Stimulated activated naive CD8-positive, alpha-beta T cell treated with anti-CD3 and anti-CD28 coated beads, Interleukin-15, Interleukin-2, amounts not matched to agents 100 ng/mL and 50 ng/mL, for 24 hours (primary cell): Measurements from ENCODE around the gene MAP2K5.

Experiments used
- H3K27ac Mint-ChIP-seq: one replicate; pipeline ENCODE4 v1.8.0; 2021; ENCODE audit warnings: mild to moderate bottlenecking, mixed read lengths
- H3K27me3 Mint-ChIP-seq: one replicate; pipeline ENCODE4 v1.8.0; 2021; ENCODE audit warnings: mixed read lengths
- H3K36me3 Mint-ChIP-seq: one replicate; pipeline ENCODE4 v1.8.0; 2021; ENCODE audit warnings: low read depth, mixed read lengths
- H3K4me1 Mint-ChIP-seq: one replicate; pipeline ENCODE4 v1.8.0; 2021; ENCODE audit warnings: low read depth, mixed read lengths
- H3K4me3 Mint-ChIP-seq: one replicate; pipeline ENCODE4 v1.8.0; 2021; ENCODE audit warnings: mild to moderate bottlenecking, mixed read lengths
- H3K9me3 Mint-ChIP-seq: one replicate; pipeline ENCODE4 v1.8.0; 2021; ENCODE audit warnings: mixed read lengths

The MAP2K5 gene

DNA sequence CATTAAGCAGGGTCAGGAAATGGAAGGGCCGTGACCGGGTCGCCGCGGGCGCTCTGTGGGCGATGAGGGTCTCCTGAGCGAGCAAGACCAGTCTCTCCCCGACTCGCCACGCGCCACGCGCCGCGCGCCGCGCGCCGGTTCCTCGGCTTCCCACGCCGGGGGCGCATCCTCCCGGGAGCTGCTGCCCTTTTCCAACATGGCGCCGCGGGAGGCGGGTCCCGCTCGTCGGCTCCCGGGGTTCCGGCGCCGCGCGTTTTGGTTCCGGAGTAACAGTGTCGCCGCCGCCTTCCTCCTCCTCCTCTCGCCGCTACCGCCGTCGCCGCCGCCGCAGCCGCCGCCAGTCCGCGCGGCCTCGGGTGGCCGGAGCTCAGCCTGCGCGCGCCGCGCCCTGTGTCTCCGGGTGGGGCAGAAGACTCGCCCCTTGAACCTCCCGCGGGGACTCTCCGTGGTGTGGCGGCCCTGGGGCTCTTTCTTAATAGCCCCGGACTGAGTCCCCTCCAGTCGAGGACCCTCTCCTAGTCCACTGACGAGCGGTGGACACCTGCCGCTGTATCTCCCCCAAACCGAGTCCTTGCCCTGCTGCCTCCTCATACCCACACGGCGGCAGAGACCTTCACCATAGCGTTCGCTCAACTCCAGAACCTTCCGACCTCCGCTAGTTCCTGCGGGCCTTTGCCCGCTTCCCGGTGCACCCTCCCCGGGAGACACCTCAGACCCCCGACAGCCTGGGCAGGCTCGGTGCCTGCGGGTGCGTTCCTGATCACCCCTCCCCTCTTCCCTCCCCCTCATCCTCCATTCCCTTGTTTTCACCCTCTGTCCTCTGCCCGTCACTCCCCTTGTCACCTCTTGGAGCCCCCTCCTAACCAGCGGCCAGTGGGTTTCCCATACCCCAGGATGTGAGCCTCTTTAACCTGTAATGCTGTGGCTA is at the start of gene MAP2K5:
TSS of gene MAP2K5 (plus strand) at position 284 of the 928 bp plus-strand sequence. CDS start at position 917, 633 bp downstream.
- peak within 1 kb of the TSS; percentile 99 for H3K4me3 Mint-ChIP-seq
- H3K36me3 Mint-ChIP-seq = peaks cover 6% of the 10 kb centered on the region
- H3K27me3 Mint-ChIP-seq = no peaks in the 10 kb centered on the region
- H3K9me3 Mint-ChIP-seq = no peaks in the 10 kb centered on the region
- H3K4me1 Mint-ChIP-seq = peaks cover 48% of the 10 kb centered on the region
- peak within 1 kb of the TSS; percentile 95 for H3K27ac Mint-ChIP-seq

DNA sequence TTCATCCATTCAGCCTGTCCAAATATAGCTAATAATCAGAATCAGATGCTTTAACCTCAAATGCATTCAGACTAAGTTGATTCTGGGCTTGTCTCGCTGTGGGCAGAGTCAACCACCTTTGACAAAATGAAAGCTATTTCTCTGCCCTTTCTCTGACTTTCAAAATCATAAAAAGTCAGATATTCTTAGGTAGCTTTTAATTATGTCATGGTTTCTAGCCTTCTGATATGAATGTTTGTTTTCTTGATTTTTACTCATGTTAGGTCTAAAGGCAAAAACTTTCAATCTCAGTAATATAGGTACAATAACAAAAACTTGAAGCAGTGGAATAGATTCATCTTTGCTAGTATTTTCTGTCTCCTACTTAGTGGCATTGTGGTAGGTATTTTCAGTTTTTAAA is 46.9 kb upstream of the MAP2K5 start:
- H3K4me1 Mint-ChIP-seq = no peaks in the 10 kb centered on the region
- H3K4me3 Mint-ChIP-seq = no peak overlapping the region
- H3K36me3 Mint-ChIP-seq = no peaks in the 10 kb centered on the region
- no peaks in the 10 kb centered on the region for H3K9me3 Mint-ChIP-seq
- no peak overlapping the region for H3K27ac Mint-ChIP-seq
- no peaks in the 10 kb centered on the region for H3K27me3 Mint-ChIP-seq

DNA sequence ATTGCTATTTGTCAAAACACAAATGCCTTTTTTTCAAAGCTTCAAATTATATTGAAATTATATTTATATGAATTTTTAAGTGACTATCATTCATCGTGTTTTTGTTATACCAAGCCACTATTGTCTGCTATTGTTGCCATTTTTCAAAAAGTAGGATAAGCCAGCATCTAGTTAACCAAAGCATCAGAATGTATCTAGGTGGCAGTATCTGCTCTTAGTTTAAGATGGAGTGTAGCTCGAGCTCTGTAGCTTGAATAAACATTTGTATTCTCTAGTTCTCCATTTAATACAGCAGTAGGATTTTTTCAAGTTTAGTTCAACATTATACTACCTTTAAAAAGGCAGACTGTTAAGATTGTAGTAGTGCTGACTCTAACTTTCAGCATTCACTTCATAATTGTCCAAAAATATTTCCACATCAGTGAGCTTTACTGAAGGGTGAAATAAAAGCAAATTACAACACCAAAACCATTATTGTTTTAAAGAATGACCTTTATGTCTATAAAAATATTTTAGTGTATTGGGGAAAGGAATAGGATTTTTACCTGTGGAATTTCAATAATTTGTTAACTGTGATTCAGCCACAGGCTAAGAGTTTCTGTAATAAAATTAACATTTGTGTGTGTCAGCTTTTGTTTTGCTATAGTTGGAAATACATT is 41.2 kb upstream of the MAP2K5 start:
- Mint-ChIP-seq H3K36me3 (no peaks in the 10 kb centered on the region), H3K27me3 (no peaks in the 10 kb centered on the region), H3K4me3 (no peak overlapping the region), H3K27ac (no peak overlapping the region), H3K9me3 (no peaks in the 10 kb centered on the region), H3K4me1 (peaks cover 6% of the 10 kb centered on the region)

DNA sequence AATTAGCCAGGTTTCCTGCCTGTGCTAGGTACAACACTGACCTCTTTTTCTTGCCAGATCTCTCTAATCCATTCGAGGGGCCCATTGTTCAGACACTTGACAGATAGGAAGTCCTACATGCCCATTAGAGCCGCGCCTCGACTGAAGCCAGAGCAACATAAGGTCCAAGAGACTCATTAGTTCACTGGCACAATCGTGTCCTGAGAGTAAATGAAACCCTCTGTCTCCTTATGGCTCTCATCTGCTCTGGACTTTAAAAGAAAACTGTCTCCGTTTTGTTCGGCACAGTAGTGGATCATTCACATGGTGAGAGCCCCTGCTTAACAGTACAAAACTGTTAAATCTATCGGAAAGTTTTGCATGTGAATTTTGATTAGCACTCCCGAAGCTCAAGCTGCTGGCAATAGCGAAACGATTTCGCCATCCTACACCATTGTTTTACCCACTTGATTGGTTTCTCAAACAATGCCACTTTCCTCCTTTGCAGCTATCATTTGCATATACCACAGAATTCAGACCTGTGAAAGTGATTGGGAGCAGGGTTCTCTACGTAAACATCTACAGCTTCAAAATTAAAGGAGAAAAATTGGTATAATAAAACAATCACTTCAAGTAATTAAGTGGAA is 40.6 kb upstream of the MAP2K5 start:
- H3K36me3 Mint-ChIP-seq = no peaks in the 10 kb centered on the region
- no peak overlapping the region for H3K4me3 Mint-ChIP-seq
- no peak overlapping the region for H3K27ac Mint-ChIP-seq
- H3K9me3 Mint-ChIP-seq = no peaks in the 10 kb centered on the region
- no peaks in the 10 kb centered on the region for H3K27me3 Mint-ChIP-seq
- peaks cover 6% of the 10 kb centered on the region for H3K4me1 Mint-ChIP-seq

DNA sequence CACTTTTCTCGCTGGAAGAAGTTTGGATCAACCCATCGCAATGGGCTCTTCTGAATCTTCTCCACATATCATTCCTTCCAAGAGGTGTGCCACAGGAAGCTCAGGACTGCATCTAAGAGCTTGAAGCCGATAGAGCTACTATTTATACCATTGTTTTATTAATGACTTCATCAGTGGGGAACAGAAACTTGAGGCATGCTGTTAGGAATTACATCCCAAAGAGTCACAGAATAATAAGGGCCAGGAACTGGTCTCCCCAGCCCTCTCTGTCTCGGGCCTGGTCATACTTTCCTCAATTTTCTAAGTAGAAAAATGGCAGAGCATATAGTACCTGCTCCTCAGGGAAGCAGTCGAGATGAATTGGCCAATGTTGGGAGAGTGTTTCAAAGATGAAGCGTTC is 38.4 kb upstream of the MAP2K5 start:
- no peaks in the 10 kb centered on the region for H3K9me3 Mint-ChIP-seq
- no peak overlapping the region for H3K27ac Mint-ChIP-seq
- peaks cover 6% of the 10 kb centered on the region for H3K4me1 Mint-ChIP-seq
- peaks cover 5% of the 10 kb centered on the region for H3K36me3 Mint-ChIP-seq
- no peak overlapping the region for H3K4me3 Mint-ChIP-seq
- no peaks in the 10 kb centered on the region for H3K27me3 Mint-ChIP-seq

DNA sequence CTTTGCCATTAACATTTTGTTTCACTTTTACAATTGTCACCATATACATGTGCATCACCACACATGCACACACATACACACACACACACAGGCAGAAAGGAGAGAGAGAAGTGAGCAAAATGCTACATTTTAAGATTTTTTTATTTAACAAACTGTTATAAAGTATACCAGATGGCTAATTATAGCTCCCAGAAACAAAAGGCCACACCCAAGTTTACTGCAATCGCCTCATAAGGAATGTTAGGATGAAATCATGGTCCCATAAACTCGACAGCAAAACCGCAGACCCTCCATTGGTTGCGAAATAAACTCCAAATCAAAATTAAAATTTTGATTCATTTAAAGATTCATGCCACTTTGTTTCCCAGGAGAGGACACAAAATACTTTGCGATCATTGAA is 37.7 kb upstream of the MAP2K5 start:
- no peaks in the 10 kb centered on the region for H3K9me3 Mint-ChIP-seq
- H3K36me3 Mint-ChIP-seq = peaks cover 5% of the 10 kb centered on the region
- H3K4me1 Mint-ChIP-seq = peaks cover 6% of the 10 kb centered on the region
- H3K27ac Mint-ChIP-seq = no peak overlapping the region
- no peaks in the 10 kb centered on the region for H3K27me3 Mint-ChIP-seq
- H3K4me3 Mint-ChIP-seq = no peak overlapping the region

DNA sequence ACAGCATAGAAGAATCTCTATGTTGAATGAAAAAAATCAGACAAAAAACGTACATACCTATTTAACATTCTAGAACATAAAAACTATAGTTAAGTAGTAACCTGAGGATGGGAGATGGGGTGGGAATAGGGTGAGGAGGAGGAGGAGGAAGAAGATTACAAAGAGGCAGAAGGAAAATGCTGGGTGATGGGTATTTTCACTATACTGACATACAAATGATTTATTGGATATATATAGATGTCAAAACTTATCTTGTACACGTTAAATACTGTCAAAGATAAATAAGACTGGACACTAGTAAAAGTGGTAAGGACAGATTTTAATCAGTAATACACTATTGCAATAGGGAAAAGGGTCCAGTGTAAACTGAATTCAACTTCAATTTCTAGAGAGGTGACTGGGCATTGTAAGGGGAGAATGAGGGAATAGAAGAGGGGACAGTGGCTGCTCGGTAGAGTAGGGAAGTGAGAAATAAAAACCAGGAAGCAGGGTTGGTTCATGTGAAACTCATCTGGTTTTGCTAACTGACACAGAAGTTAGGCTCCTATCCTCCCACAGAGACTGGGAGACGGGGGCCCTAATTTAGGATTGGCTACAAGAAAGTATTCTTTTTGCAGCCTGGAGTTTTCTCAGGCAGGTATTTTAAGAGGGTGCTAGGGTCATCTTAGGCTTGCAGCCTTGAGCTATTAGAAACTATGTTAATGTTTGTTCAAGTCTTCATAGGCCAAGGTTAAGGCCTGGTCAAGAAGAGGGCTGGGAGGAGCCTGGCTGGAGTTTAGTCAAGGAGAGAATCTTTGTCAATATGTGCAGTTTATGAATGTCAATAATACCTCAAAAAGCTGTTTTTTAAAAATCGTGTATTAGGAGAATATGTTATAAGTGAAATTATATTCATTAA is 36.6 kb upstream of the MAP2K5 start:
- Mint-ChIP-seq H3K27ac (no peak overlapping the region), H3K4me3 (no peak overlapping the region), H3K4me1 (peaks cover 6% of the 10 kb centered on the region), H3K9me3 (no peaks in the 10 kb centered on the region), H3K27me3 (no peaks in the 10 kb centered on the region), H3K36me3 (peaks cover 11% of the 10 kb centered on the region)

DNA sequence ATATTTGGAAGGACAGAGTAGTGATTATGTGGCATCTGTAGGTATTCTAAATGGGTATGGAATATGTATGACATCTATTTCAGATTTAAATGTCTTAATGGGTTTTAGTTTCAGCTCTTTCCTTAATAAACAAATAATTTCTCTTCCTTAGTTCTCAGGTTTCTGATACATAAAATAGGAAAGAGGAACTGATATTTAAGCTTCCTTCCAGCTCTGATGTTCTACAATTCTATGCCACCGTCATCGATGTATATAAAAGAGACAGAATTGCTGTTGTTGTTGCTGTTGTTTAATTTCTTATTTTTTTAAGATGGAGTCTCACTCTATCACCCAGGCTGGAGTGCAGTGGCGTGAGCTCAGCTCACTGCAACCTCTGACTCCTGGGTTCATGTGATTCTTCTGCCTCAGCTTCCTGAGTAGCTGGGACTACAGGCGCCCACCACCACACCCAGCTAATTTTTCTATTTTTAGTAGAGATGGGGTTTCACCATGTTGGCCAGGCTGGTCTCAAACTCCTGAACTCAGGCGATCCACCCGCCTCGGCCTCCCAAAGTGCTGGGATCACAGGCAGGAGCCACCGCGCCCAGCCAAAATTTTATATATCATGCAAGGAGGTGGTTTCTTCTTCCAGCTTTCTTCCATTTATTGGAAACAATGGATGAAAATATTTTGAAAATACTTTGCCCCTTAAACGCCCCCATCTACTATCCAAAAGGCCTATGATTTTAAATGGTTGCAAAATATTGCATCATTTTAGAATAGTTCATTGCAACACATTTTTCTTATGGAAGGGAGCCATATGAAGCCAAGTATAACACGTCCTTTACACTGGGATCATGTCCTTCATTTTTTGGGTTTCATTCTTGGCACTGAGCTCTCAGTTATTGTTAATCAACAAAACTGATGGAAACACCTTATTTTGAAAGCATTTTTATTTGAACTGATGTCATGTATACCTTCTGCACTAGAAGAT is 35.4 kb upstream of the MAP2K5 start:
- H3K27me3 Mint-ChIP-seq = no peaks in the 10 kb centered on the region
- H3K9me3 Mint-ChIP-seq = no peaks in the 10 kb centered on the region
- H3K4me3 Mint-ChIP-seq = no peak overlapping the region
- no peak overlapping the region for H3K27ac Mint-ChIP-seq
- peaks cover 15% of the 10 kb centered on the region for H3K36me3 Mint-ChIP-seq
- H3K4me1 Mint-ChIP-seq = peaks cover 10% of the 10 kb centered on the region

DNA sequence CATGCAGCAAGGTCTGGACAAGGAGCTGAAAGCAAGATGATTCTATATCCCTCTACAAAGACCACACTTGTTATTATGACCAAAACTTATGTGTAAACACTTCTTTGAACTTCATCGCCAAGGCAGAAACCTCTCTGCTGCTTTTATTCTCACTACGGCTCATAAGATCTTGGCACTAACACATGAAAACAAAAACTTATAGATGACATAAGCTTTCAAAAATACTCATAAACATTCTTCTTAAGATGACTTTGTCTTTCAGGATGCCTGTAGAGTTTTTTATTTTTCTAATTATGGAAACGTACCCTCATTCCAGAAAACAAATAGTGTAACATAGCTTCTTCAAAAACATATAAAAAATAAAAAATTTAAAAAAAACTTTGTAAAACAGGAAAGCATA is 34.1 kb upstream of the MAP2K5 start:
- Mint-ChIP-seq H3K4me1 (peaks cover 10% of the 10 kb centered on the region), H3K27me3 (no peaks in the 10 kb centered on the region), H3K4me3 (no peak overlapping the region), H3K27ac (no peak overlapping the region), H3K36me3 (peaks cover 27% of the 10 kb centered on the region), H3K9me3 (no peaks in the 10 kb centered on the region)

DNA sequence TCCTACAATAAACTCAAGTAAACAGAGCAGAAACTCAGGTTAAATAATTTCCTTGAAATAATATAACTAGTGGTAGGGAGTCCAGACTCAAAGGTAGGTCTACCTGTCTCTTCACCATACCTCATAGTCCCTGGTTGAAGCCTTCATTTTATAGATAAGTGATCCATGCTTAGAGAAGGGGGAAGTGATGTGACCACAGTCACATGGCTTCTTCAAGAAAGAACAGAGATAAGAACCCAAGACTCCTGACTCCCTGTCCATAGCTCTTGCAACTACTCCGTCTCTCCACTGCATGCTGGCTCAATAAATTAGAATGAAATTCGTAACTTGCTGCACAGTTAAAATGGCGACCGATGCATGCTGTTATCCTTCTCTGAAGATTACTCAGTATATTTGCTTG is 32.6 kb upstream of the MAP2K5 start:
- no peaks in the 10 kb centered on the region for H3K9me3 Mint-ChIP-seq
- H3K4me1 Mint-ChIP-seq = peaks cover 10% of the 10 kb centered on the region

DNA sequence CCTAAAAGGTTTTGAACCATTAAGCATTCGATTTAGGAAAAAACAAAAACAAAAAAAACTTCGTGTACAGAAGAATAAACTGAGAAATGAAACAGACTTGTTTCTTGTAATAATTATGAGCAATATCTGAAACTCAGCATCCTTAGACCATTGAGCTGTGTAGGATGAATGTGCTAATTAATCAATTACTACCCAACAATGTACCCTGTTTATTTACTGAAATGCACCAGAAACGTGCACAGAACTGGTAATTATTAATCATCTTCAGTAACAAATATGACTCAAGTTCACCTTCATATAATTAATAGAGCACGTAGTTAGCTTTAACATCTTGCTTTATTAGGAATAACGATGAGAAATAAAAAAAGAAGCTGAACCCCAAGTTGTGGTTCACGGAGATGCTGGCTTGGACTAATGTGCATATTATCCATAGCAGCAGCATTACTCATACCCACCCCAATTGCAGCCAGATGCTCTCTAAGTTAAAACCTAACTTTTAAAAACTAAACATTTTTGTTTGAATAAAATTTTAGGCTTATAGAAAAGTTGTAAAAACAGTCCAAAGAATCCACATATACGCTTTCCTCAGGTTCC is 31.8 kb upstream of the MAP2K5 start:
- Mint-ChIP-seq H3K27me3 (no peaks in the 10 kb centered on the region), H3K4me1 (peaks cover 10% of the 10 kb centered on the region), H3K9me3 (no peaks in the 10 kb centered on the region), H3K4me3 (no peak overlapping the region), H3K27ac (no peak overlapping the region), H3K36me3 (peaks cover 43% of the 10 kb centered on the region)

More for the DNA sequence above, 32.6 kb upstream of the MAP2K5 start:
- no peak overlapping the region for H3K4me3 Mint-ChIP-seq
- H3K36me3 Mint-ChIP-seq = peaks cover 39% of the 10 kb centered on the region
- no peak overlapping the region for H3K27ac Mint-ChIP-seq
- H3K27me3 Mint-ChIP-seq = no peaks in the 10 kb centered on the region

DNA sequence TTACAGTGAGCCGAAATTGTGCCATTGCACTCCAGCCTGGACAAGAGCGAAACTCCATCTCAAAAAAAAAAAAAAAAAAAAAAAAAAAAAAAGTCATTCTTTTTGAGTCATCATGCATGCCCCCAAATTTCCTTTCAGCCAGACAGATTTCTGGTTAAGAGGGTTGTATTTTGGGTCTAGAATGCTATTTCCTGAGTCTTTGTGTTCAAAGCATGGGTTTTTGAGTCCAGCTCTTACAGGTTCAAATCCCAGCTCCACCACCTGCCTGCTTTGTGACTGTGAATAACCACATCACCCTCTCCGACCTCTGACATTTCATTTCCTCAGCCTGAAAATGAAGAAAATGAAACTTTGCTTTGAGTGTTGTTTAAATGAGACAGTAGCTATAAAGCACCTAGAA is 30.9 kb upstream of the MAP2K5 start:
- no peaks in the 10 kb centered on the region for H3K9me3 Mint-ChIP-seq
- peaks cover 43% of the 10 kb centered on the region for H3K36me3 Mint-ChIP-seq
- H3K27ac Mint-ChIP-seq = no peak overlapping the region
- H3K27me3 Mint-ChIP-seq = no peaks in the 10 kb centered on the region
- no peak overlapping the region for H3K4me3 Mint-ChIP-seq
- H3K4me1 Mint-ChIP-seq = peaks cover 4% of the 10 kb centered on the region

DNA sequence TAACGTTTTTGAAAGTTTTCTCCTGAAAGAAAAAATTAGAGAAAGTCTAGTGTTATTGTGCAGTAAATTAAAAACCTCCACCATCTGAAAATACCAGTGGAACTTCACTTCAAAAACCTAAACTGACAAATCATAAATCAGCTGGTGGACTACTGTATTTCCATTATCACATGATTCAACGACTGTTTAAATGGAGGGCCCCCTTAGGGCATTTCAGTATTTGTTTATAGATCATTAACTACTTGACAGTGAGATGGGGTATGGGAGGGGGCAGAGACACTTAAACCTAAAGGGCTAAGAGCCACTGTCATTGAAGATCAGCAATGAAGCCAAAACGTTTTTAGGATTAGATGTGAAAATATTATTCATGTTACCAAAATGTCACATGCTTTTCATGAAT is 30.4 kb upstream of the MAP2K5 start:
- Mint-ChIP-seq H3K36me3 (peaks cover 43% of the 10 kb centered on the region), H3K27ac (no peak overlapping the region), H3K27me3 (no peaks in the 10 kb centered on the region), H3K4me3 (no peak overlapping the region), H3K9me3 (no peaks in the 10 kb centered on the region), H3K4me1 (peaks cover 4% of the 10 kb centered on the region)
